NCI-H128 (cell line): Measurements from ENCODE around the gene FNBP1.

Experiments used
- DNase-seq: peaks from one replicate; lab custom pipeline; 2025; ENCODE audit not compliant: unreplicated experiment; lab: John Stamatoyannopoulos, UW

FNBP1 gene

DNA sequence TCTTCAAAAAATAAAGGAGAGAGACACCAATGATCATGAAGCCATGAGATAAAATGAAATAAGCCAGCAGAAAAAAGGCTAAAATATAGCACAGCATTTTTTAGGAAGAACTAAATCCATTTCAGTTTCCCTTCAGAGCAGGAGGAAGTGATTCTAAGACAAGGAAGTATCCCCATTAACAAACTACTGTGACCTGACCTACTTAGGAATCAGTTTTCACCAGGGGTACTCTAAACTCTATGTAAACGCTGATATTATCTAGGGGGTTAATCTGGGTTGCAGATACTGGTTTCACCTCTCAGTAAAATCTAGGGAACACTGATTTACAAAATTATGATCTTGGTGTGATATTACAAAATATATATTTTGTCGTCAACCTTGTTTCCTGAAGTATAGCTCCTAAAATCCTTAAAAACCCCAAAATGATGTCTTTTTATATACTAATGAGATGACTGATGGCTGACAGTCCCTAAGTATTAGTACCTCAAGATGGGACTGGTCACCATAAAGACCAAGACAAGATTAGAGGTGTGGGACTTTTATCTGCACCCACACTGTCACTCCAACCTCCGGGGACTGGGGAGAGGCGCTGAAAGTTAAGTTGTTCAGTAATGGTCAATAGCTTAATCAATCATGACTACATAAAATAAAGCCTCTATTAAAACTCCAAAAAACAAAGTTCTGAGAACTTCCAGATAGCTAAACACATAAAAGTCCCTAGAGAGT, 2.9 kb upstream of the FNBP1 start:
- DNase-seq, result no peak

DNA sequence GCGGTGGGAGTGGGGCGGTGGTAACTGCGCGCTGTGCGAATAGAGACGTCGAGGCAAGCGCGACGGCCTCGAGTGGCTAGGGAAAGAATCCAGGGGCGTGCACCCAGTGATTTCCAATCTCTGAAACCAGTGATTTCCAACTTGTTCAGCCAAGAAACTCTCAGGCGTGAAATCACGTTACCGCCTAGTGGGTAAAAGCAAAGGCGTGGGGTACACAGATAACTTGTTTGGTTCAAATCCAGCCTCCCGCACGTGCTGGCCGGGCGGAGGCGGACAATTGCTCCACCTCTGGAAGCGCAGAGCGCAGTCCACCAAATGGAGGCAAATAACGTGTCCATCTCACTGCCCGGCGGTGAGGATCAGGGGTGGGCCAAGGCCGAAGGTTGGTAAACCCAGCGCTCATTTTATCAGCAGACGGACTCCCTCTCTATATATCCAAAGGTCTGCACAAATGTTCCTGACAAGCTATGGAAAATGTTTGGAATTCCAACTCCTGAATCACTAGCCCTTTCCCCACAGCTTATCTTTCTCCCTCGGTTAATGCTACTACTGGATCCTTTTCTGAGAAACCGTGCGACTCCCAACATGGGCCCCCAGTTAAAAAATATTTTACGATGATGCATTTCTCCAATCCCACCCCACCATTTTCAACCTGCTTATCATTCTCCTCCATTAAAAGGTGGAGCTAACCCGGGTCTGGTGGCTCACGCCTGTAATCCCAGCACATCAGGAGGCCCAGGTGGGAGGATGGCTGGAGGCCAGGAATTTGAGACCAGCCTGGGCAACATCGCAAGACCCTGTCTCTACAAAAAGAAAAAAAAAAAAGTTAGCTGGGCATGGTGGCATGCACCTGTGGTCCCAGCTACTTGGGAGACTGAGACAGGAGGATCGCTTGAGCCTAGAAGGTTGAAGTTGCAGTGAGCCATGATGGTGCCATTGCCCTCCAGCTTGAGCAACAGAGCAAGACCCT, 950 bp upstream of the FNBP1 start:
- DNase-seq, result no peak

DNA sequence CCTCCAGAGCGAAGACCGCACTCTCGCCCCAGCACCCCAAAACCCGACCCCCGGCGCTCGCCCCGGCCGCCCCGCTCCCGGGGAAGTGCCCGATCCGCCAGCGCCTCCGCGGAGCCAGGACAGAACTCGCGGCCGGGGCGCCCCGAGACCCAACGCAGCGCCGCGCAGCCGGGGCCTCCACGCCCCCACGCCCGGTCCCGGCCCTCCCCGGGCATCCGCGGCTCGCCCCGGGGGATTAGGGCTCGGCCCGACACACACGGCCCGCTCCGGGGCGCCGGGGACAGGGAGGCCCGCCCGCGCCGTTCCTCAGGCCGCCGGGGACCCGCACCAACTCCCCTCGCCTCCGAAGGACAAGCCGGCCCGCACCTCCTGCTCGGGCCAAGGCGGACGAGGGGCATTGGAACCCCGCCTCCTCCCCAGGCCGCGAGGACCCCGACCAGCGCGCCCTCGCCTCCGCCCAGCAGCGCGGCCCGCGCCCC, 544 bp downstream of the FNBP1 start:
- no peak for DNase-seq

DNA sequence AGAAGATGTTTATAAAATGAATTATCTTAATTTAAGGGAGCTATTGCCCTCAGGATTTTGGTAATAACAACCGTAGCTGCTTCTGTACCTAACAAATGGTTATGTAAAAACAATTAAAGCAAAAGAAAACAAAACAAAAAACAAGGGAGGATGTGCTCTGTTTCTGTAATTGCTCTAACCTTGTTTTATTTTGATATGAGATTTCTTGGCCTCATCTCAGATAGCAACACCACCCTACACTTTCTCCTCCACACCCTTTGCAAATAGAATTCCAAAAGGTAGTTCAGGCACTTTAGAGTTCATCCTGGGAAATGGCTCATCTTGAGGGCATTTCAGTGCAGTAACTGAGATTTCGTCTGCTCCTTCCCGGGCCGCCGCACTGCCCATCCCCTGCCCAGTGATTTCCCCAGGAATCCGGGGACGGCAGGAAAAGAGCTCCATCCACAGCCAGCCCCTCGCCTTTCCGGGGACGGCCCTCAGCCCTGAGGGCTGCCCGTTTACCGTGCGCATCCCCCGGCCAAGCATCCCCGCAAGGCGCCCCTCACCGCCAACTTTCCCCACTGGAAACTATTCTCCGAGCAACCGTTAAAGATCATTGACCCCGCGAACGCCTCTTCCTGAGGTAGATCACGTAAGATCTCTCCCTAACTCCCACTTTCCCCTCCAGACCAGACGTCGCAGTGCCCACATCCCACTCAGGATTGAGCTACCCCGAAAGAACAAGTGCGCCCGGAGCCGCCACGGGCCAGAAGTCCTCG, 1.2 kb downstream of the FNBP1 start:
- DNase-seq, result no peak

DNA sequence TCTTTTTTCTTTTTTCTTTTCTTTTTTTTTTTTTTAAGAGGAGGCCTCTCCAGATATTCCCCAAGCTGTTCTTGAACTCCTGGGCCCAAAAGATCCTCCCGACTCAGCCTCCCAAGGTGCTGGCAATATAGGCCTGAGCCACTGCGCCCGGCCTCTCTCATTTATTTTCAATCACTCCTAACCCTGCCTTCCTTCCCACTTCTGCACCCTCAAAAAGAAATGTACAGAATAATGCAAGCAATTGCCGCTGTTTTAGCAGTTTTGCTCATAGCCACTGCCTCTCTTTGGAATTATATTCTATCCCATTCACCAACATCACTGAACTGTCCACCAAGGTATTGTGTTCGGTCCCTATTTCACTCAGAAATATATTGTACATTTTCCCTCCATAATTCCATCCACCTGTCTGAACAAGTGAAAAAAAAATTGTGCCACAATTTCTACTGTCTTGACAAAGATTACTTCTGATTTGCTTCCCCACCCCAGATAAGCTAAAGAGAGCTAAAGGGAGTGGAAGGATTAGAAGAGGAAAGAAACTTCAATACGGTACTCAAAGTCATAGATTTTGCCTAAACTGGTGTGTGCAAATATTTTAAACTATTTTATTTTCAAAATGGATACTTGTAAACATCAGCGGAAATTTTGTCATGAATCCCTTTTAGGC, 1.9 kb downstream of the FNBP1 start:
- DNase-seq, result no peak

DNA sequence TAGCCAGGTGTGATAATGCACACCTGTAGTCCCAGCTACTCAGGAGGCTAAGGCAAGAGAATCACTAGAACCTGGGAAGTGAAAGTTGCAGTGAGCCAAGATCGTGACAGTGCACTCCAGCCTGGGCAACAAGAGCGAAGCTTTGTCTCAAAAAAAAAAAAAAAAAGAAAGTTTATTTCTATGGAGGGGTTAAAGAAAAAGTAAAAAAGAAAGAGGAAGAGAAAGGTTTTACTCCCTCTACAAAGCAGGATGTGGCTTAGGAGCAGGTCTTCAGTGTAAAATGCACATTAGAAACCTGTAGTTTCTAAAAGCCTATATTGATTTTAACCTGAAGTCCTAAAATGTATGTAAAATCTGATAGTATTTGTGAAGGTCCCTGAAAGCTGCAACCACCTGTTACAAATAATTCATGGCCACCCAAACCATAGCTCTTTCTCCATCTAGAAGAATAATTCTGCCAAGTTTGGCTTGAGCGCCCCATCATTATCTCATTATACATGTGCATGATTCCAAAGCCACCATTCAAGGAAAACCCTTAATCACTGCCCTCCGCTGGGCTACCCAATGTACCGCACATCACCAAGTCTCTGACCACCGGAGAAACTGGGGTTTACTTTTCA, 3.4 kb downstream of the FNBP1 start:
- DNase-seq, result no peak

DNA sequence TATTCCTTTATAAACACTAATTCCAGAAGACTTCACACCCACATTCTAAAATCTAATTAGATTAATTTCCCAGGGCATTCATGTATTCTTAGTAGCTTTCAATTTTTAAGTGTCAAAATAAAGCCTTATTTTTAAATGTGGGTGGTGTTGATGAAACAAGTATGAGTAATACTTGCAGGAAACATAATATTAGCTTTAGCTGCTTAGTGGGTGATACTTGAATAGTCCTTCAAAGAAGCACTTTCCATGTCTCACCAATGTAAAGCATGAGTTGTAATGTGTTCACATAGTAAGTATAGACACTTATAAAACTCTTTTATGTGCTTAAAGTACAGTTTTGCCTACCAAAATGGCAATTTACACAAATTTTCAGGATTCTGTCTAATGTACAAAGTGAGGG, 6.9 kb downstream of the FNBP1 start:
- no peak for DNase-seq

DNA sequence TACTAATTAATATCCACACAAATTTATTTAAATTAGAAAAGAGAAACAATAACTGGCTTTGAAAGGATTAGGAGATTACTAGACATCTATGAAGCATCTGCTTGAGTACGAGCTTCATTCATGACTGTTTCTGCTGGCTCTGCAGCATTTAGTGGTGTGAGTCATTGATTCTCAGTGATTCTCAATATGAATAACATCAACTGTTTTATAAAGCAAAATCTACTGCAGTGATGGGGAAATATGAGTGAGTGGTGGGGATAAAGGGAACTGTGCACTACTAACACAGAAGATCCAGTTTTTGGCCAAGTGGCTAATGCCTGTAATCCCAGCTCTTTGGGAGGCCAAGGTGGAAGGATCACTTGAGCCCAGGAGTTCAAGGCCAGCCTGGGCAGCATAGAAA, 8.4 kb downstream of the FNBP1 start:
- no peak for DNase-seq

DNA sequence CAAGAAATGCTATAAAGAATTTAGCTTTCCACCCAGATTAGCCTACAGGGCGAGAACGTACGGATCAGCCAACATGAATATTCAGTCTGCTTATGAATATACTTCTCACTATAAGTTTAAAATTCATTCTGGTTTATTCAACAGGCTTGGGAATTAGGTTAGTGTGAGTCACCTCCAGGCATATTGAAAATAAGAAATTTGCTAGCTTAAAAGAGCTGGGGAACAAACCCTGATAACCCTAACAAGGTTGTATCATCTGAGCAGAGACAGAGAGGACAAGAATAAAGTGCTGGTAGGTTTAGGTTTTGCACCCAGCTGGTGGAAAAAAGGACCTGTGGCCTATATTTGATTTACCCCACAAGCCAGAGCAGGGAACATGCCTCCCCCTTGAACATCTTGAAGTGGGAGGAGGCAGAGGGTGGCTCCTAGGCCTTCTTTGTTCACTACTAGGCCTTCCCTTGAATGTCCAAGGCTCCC, 12.3 kb downstream of the FNBP1 start:
- DNase-seq, result no peak

DNA sequence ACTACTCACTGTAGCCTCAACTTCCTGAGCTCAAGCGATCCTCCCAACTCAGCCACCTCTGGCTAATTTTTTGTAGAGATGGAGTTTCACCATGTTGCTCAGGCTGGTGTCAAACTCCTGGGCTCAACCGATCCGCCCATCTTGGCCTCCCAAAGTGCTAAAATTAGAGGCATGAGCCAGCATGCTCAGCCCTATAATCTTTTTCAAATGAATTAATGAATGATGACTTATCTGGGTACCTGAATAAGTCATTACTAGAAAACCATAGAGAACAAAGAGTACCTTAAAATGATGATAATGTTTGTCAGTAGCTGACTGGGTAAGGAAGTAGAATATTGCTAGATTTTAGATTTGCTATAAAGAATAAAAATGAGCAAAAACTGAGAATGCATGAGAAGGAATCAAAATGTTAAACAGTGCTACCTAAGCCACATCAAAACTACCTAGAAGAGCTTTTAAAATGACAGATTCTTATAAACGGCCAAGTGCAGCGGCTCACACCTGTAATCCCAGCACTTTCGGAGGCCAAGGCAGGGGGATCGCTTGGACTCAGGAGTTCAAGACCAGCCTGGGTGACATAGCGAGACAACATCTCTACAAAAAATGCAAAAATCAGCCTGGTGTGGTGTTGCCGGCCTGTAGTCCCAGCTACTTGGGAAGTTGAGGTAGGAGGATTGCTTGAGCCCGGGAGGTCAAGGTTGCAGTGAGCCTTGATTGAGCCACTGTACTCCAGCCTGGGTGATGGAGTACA, 13.6 kb downstream of the FNBP1 start:
- DNase-seq, result no peak

DNA sequence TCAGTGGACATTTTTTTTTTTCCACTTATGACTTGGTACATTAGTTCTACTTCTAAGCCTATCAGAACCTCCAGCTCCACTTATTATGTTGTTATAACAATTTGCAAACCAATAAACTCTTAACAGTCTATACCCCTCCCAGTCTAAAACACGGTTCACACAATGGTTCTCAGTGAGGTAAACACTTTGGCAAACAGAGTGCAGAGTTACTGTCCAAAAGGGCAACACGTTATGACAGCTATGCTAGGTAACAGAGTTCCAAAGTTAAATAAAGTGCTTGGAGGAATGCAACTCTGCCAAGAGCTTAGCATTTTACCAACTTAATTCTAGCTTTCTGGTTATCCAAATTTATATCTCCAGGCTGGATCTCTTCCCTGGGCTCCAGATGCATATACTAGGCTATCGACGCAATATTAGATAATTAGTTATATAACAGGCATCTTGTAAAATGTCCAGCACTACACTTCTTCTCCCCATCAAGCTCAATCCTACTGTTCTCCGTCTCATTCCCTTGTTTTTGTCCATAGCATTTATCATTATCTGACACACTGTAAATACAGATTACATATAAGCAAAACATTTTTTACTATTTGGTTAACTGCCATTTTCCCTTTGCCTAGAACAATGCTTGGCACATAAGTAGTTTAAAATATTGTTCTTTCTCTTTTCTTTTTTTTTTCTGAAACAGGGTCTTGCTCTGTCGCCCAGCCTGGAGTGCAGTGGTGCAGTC, 14.3 kb downstream of the FNBP1 start:
- DNase-seq, result no peak

DNA sequence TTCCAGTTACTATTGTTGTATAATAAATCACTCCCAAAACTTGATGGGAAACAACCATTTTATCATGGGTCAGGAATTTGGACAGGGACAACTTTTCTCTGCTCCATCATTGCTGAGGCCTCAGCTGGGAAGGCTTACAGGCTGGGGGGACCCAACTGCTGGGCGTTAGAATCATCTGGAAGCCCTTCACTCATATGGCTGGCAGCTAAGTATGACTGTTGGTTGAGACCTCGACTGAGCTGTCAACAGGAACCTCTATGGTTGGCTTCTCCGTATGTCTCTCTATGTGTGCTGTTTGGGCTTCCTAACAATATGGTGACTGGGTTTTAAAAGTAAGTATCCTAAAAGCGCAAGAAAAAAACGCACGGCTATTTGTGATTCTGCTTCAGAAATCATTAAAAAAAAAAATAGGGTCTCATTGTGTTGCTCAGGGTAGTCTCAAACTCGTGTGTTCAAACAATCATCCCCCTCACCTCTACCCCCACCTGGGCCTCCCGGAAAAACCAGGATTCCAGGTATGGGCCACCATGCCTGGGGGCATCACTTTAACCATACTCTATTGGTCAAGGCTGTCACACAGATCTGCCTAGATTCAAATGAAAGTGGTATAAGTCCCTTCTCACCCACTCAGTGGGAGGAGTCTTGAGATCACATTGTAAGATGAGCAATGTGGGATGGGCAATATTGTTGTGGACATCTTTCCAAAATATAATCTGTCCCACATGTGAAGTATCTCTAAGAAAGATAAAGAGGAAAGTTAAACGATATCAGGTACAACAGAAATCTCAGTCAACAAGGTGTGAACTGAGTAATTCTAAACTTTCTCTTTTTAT, 15.2 kb downstream of the FNBP1 start:
- DNase-seq, result no peak

DNA sequence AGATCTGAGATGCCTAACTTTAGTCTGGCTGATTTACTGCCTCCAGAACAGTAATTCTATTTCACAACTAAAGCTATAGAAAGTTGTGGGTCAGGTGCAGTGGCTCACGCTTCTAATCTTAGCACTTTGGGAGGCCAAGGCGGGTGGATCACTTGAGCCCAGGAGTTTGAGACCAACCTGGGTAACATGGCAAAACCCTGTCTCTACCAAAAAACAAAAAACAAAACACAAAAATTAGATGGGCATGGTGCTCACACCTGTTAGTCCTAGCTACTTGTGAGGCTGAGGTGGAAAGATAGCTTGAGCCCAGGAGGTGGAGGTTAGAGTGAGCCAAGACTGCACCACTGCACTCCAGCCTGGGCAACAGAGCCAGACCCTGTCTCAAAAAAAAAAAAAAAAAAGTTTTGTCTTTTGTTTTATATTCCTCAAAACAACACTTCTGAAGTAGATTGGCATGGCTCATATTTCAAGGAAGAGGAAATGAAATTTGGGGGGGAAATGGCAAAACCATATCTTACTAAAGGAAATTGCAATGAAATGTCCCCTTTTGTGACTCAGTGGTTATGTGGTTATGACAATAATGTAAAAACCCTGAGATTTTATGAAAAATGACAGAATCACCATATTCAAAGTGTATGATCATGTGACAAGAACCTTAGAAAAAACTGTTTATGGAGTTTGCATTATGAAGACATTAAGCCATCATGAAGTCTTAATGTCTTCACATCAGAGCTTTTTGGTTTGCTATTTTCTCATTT, 16.2 kb downstream of the FNBP1 start:
- no peak for DNase-seq

DNA sequence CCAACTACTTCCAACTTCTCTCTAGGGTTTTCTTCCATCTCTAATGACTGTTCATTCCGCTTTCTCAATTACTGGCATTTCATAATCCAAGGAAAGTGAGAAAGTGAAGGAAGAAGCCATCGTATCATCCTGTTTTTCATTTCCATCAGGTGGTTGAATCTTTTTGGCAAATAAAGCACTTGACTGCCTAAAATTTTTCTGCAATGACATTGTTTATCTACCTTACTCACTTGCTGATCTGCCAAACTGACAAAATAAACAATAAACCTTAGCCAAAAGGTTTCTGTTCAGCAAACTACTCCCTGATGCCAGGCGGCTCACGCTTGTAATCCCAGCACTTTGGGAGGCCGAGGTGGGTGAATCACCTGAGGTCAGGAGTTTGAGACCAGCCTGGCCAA, 18.4 kb downstream of the FNBP1 start:
- DNase-seq, result no peak

DNA sequence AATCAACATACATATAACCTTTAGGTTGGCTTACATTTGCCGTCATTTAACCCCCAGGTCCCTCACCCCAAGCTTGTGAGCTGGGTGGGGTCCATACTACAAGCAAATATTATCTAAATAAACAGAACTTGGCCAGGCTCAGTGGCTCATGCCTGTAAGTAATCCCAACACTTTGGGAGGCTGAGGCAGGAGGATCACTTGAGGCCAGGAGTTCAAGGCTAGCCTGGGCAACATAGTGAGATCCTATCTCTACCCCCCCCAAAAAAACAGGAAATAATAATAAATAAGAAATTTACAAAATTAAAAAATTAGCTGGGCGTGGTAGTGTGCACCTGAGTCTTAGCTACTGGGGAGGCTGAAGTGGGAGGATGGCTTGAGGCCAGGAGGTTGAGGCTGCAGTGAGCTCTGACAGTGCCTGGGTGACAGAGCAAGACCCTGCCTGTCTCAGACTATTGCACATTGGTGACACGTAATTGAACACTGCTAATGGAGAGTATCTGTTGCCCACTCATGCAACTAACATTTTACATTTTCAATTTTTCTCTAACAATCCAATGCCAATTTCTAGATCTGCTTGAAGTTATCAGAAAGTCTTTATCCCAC, 18.9 kb downstream of the FNBP1 start:
- DNase-seq, result no peak

DNA sequence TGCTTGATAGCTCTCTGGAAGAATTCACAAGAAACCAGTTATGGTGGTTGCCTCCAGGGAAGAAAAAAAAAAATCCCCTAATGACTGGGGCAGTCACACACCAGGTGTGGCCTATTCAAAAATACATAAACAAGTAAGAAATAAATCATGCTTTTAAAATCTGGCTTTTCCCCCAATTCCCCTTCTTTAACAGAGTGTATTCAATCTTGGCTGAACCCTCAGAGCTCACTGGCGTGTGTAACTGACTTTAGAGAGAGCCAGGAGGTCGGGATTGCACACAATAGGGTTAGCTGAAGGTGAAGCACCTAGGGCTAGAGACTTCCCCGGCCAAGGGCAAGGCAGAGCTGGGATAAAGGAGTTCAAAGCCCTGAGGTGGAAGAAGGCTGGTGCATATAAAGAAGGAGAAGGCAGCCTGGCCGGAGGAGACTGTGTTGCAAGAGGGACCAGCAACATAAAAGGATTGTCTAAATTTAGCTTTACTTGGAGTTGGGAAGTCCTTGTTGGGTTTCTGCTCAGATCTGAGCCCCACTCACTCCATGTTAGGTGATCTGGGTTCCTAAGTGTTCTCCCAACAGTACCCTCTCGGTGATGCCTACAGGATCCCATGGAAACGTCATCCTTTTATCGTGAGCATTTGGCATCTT, 19.7 kb downstream of the FNBP1 start:
- no peak for DNase-seq
